Smooth muscle cell (in vitro differentiated cells): ENCODE measurements around the gene HOXD9. TPM values are rescaled to one million over a fixed set of nuclear protein-coding genes. Genes with fewer than 3 reads are reported as not detected.

Source experiments
- DNase-seq: peaks from one replicate; lab custom pipeline; 2025; ENCODE audit not compliant: unreplicated experiment; lab: John Stamatoyannopoulos, UW
- H2AFZ ChIP-seq: fragments of 200-600 bp; sonication (generic); 2 replicates; pipeline ENCODE4 v1.6.0; 2016; ENCODE audit warnings: antibody characterized with exemption, low read depth, mild to moderate bottlenecking
- H3F3A ChIP-seq: fragments of 200-600 bp; sonication (generic); 2 replicates; pipeline ENCODE4 v1.6.0; 2017; ENCODE audit warnings: antibody characterized with exemption, low read depth
- H3K27ac ChIP-seq: fragments of 200-600 bp; sonication (generic); 2 replicates; pipeline ENCODE4 v1.5.1; 2016; ENCODE audit warnings: low read depth, mild to moderate bottlenecking
- H3K27me3 ChIP-seq: fragments of 200-600 bp; sonication (generic); 2 replicates; pipeline ENCODE4 v1.6.1; 2016; ENCODE audit warnings: low read depth, mild to moderate bottlenecking
- H3K36me3 ChIP-seq: fragments of 200-600 bp; sonication (generic); 2 replicates; pipeline ENCODE4 v1.5.1; 2016; ENCODE audit warnings: low read depth
- H3K4me1 ChIP-seq: fragments of 200-600 bp; sonication (generic); 2 replicates; pipeline ENCODE4 v1.5.1; 2016; ENCODE audit warnings: low read depth
- H3K4me2 ChIP-seq: fragments of 200-600 bp; sonication (generic); 2 replicates; pipeline ENCODE4 v1.6.0; 2016; ENCODE audit warnings: mild to moderate bottlenecking
- H3K4me3 ChIP-seq: fragments of 200-600 bp; sonication (generic); 2 replicates; pipeline ENCODE4 v1.5.1; 2016; ENCODE audit warnings: mild to moderate bottlenecking
- H3K79me2 ChIP-seq: fragments of 200-600 bp; sonication (generic); 2 replicates; pipeline ENCODE4 v1.6.0; 2016; ENCODE audit warnings: low read depth, mild to moderate bottlenecking
- H3K9ac ChIP-seq: fragments of 200-600 bp; sonication (generic); 2 replicates; pipeline ENCODE4 v1.6.0; 2016; ENCODE audit warnings: low read depth
- H3K9me3 ChIP-seq: fragments of 200-600 bp; sonication (generic); replicated peaks from 2 replicates; pipeline ENCODE4 v1.5.1; 2016; ENCODE audit warnings: low read depth
- H4K20me1 ChIP-seq: fragments of 200-600 bp; sonication (generic); 2 replicates; pipeline ENCODE4 v1.6.0; 2016; ENCODE audit warnings: low read depth
- WGBS: methylation state at CpG from one replicate; pipeline ENCODE4 v1.1.7; 2016; ENCODE audit warnings: low lambda C conversion rate; 5-methylcytosine and 5-hydroxymethylcytosine counted together
- polyA plus RNA-seq: library from polyadenylated mRNA; unstranded; fragments of >200 nt; fragmentation: Nextera tagmentation; extraction: Ambion mirVana; gene quantifications from 2 replicates; pipeline ENCODE4 v1.2.1, GENCODE V29; 2016
- total RNA-seq: library from RNA; depleted of rRNA; stranded (reverse); fragments of >200 nt; gene quantifications from 2 replicates; pipeline ENCODE4 v1.2.3, GENCODE V29; 2014
- TF ChIP-seq, protein P1 (sequence below): fragments of 200-600 bp; sonication (generic); IDR thresholded peaks from 2 replicates; pipeline ENCODE4 v1.5.1; 2017; ENCODE audit warnings: borderline replicate concordance, mild to moderate bottlenecking, antibody characterized with exemption; ENCODE audit not compliant: insufficient read depth, poor library complexity, severe bottlenecking

HOXD9 gene
- total and polyA plus RNA-seq, 2 experiments from 2014 or later: 0.49 to 2.2 TPM

DNA sequence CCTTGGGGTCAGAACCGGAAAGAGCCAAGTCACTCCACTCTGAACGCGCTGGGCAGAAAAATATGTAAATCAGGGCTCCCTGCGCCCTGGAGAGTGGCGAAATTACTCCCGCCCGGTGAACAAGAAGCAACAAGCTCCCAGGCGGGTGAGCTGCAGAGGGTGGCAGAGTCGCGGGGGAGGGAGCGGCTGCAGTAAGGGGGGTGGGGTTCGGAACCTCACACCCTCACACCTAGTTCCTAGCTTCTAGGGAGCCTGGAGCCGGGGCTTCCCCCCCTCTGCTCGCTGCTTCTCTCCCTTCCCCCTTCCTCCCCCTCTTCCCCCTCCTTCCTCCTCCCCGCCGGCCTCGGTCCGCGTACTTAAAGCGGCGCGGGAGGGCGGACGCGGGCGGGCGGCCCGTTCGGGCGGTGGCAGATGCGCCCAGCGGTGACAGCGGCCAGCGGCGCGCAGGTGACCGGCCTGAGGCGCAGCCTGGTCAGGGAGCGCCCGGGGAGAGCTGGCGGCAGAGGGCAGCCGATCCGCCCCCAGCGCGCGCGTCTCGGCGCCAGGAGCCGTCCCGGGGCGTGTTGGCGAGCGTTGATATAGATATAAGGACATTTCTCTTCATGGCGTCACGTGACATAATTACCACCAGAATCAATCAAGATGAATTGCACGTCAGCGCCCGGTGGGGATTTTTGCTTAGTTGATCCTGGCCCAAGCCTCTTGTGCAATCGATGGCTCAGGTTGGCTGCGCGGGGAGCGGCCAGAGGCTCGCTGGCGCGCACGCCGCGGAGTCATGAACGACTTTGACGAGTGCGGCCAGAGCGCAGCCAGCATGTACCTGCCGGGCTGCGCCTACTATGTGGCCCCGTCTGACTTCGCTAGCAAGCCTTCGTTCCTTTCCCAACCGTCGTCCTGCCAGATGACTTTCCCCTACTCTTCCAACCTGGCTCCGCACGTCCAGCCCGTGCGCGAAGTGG is 15.7 kb upstream of the HOXD9 start, which contains the start of gene HOXD11:
HOXD11 (plus strand) TSS at position 700 of the 959 bp plus-strand sequence; CDS start at position 776, 76 bp downstream.
- no peak for DNase-seq
- 2% methylated on average over 53 of the region's 85 CpGs for WGBS
- H4K20me1 ChIP-seq: peaks cover 49% of the 10 kb centered on the region
- no peak within 1 kb of the TSS for H2AFZ ChIP-seq
- H3K79me2 ChIP-seq: peaks cover 19% of the 10 kb centered on the region
- H3K27ac ChIP-seq: no peak within 1 kb of the TSS
- peak within 1 kb of the TSS; percentile 57 for H3K4me3 ChIP-seq
- TF ChIP-seq, protein P1, sequence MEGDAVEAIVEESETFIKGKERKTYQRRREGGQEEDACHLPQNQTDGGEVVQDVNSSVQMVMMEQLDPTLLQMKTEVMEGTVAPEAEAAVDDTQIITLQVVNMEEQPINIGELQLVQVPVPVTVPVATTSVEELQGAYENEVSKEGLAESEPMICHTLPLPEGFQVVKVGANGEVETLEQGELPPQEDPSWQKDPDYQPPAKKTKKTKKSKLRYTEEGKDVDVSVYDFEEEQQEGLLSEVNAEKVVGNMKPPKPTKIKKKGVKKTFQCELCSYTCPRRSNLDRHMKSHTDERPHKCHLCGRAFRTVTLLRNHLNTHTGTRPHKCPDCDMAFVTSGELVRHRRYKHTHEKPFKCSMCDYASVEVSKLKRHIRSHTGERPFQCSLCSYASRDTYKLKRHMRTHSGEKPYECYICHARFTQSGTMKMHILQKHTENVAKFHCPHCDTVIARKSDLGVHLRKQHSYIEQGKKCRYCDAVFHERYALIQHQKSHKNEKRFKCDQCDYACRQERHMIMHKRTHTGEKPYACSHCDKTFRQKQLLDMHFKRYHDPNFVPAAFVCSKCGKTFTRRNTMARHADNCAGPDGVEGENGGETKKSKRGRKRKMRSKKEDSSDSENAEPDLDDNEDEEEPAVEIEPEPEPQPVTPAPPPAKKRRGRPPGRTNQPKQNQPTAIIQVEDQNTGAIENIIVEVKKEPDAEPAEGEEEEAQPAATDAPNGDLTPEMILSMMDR: no peak
- peak within 1 kb of the TSS; percentile 92 for H3K4me2 ChIP-seq
- H3K36me3 ChIP-seq: no peaks in the 10 kb centered on the region
- H3F3A ChIP-seq: no peaks in the 10 kb centered on the region
- H3K4me1 ChIP-seq: no peaks in the 10 kb centered on the region
- no peaks in the 10 kb centered on the region for H3K9me3 ChIP-seq
- H3K27me3 ChIP-seq: peaks cover 92% of the 10 kb centered on the region
- H3K9ac ChIP-seq: no peak within 1 kb of the TSS

DNA sequence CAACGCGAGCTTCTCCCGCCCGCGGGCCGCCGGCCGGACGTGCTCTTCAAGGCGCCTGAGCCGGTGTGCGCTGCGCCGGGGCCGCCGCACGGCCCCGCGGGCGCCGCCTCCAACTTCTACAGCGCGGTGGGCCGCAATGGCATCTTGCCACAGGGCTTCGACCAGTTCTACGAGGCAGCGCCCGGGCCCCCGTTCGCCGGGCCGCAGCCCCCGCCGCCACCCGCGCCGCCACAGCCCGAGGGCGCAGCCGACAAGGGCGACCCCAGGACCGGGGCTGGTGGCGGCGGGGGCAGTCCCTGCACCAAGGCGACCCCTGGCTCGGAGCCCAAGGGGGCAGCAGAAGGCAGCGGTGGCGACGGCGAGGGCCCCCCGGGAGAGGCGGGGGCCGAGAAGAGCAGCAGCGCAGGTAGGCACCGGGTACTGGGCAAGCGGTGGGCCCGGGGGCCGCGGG is 14.8 kb upstream of the HOXD9 start:
- H3K4me3 ChIP-seq: peak overlapping the region; percentile 48
- H3K27me3 ChIP-seq: peaks cover 92% of the 10 kb centered on the region
- peaks cover 58% of the 10 kb centered on the region for H4K20me1 ChIP-seq
- H3K4me2 ChIP-seq: peak overlapping the region; percentile 82
- H3K36me3 ChIP-seq: no peaks in the 10 kb centered on the region
- DNase-seq: no peak
- H3K27ac ChIP-seq: no peak overlapping the region
- 3% methylated on average over 23 of the region's 59 CpGs for WGBS
- H3F3A ChIP-seq: no peaks in the 10 kb centered on the region
- no peak overlapping the region for H3K9ac ChIP-seq
- no peak overlapping the region for H2AFZ ChIP-seq
- H3K9me3 ChIP-seq: no peaks in the 10 kb centered on the region
- no peaks in the 10 kb centered on the region for H3K4me1 ChIP-seq
- TF ChIP-seq, protein P1: no peak
- H3K79me2 ChIP-seq: peaks cover 20% of the 10 kb centered on the region

DNA sequence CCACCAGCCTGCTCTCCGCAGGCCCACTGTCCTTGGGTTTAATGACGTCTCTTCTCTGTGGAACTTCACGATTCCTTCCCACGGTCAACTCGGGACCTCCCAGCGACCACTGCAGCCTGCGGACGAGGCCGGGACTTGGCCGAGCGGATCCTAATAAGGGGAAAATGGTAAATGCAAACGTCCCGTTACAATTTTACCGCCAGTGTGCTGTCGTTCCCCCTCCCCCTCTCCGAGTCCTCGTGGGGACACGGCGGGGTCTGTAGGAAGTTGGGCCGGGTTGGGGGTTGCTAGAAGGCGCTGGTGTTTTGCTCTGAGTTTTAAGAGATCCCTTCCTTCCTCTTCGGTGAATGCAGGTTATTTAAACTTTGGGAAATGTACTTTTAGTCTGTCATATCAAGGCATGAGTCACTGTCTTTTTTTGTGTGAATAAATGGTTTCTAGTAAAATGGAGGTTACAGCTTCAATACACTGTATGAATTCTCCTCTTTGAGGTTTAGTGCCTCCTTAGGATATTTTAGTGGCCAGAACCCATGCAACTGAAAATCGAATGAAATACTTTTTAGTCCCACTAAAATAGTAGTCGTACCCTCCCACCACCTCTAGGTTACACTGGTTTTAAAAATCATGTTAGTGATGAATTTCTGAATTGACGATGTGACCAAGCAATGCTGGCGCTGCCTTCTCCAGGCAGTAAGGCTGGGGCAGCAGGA is 13.2 kb upstream of the HOXD9 start:
- Histone ChIP-seq H3K36me3 (no peaks in the 10 kb centered on the region), H3K4me1 (no peaks in the 10 kb centered on the region), H3F3A (no peaks in the 10 kb centered on the region), H3K27ac (no peak overlapping the region), H3K79me2 (peaks cover 29% of the 10 kb centered on the region), H3K9me3 (no peaks in the 10 kb centered on the region), H3K4me2 (peak overlapping the region; percentile 82), H2AFZ (no peak overlapping the region), H3K4me3 (peak overlapping the region; percentile 27), H3K27me3 (peaks cover 96% of the 10 kb centered on the region), H4K20me1 (peaks cover 74% of the 10 kb centered on the region), H3K9ac (no peak overlapping the region)
- 46% methylated on average over 26 of the region's 26 CpGs for WGBS
- DNase-seq: no peak
- TF ChIP-seq, protein P1: no peak
